GM10266 (cell line): ENCODE results near the gene PPP1R13L.
A peak's percentile ranks its signal among the peaks of the same experiment; 100 is the strongest.
"Not testable (repeated sequence)": the region's sequence is repeated elsewhere in the genome, so short reads cannot be mapped to it uniquely, and the experiment has no call there.

Source experiments
- DNase-seq: peaks from one replicate; pipeline ENCODE4 v3.0.0; 2012; ENCODE audit errors: extremely low spot score
- TF ChIP-seq, protein P1 (sequence below): IDR thresholded peaks from 2 replicates; pipeline ENCODE4 v1.5.1; 2012; ENCODE audit warnings: mild to moderate bottlenecking, low read depth; ENCODE audit not compliant: control insufficient read depth, insufficient read depth; ENCODE audit errors: missing control alignments

The PPP1R13L gene

DNA sequence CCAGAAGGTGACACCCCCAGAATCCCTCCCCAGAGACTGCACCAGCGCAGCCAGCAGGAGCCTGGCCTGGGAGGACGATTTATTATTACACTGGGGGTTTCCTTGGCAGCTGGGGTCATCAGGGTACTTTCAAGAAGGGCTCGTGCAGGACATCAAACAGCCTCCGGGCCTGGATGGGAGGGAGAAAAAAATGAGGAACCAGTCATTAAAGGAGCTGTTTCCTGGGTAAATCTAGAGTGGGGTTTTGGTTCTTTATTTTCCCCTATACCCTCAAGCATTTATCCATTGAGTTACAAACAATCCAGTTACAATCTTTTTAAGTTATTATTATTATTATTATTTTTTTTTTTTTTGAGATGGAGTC lies 4.7 kb upstream of the PPP1R13L start:
- TF ChIP-seq, protein P1, sequence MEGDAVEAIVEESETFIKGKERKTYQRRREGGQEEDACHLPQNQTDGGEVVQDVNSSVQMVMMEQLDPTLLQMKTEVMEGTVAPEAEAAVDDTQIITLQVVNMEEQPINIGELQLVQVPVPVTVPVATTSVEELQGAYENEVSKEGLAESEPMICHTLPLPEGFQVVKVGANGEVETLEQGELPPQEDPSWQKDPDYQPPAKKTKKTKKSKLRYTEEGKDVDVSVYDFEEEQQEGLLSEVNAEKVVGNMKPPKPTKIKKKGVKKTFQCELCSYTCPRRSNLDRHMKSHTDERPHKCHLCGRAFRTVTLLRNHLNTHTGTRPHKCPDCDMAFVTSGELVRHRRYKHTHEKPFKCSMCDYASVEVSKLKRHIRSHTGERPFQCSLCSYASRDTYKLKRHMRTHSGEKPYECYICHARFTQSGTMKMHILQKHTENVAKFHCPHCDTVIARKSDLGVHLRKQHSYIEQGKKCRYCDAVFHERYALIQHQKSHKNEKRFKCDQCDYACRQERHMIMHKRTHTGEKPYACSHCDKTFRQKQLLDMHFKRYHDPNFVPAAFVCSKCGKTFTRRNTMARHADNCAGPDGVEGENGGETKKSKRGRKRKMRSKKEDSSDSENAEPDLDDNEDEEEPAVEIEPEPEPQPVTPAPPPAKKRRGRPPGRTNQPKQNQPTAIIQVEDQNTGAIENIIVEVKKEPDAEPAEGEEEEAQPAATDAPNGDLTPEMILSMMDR = no peak
- DNase-seq = no peak

DNA sequence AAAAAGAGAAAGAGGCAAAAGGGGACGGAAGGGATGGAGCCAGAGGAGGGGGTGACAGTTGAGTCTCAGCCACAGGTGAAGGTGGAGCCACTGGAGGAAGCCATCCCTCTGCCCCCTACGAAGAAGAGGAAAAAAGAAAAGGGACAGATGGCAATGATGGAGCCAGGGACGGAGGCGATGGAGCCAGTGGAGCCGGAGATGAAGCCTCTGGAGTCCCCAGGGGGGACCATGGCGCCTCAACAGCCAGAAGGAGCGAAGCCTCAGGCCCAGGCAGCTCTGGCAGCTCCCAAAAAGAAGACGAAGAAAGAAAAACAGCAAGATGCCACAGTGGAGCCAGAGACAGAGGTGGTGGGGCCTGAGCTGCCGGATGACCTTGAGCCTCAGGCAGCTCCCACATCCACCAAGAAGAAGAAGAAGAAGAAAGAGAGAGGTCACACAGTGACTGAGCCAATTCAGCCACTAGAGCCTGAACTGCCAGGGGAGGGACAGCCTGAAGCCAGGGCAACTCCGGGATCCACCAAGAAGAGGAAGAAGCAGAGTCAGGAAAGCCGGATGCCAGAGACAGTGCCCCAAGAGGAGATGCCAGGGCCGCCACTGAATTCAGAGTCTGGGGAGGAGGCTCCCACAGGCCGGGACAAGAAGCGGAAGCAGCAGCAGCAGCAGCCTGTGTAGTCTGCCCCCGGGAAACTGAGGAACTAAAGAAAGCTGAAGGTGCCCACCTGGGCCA lies 4.1 kb upstream of the PPP1R13L start:
- TF ChIP-seq, protein P1 = no peak
- no peak for DNase-seq

DNA sequence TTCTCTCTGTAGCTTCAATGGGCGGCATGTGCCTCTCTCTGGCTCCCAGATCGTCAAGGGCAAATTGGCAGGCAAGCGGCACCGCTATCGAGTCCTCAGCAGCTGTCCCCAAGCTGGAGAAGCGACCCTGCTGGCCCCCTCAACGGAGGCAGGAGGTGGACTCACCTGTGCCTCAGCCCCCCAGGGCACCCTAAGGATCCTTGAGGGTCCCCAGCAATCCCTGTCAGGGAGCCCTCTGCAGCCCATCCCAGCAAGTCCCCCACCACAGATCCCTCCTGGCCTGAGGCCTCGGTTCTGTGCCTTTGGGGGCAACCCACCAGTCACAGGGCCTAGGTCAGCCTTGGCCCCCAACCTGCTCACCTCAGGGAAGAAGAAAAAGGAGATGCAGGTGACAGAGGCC lies 3.3 kb upstream of the PPP1R13L start:
- TF ChIP-seq, protein P1 = no peak
- no peak for DNase-seq

DNA sequence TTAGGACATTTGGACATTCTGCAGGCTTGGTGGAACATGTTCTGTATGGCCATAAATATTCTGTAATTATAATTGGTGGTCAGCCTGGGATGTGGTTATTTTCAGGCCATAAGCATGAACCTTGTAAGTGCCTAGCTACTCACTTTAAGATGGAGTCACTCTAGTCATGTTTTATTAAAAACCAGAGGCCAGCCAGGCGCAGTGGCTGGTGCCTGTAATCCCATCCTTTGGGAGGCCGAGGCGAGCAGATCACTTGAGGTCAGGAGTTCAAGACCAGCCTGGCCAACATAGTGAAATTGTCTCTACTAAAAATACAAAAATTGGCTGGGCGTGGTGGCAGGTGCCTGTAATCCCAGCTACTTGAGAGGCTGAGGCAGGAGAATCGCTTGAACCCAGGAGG lies 2.7 kb upstream of the PPP1R13L start:
- not testable (repeated sequence) for DNase-seq

DNA sequence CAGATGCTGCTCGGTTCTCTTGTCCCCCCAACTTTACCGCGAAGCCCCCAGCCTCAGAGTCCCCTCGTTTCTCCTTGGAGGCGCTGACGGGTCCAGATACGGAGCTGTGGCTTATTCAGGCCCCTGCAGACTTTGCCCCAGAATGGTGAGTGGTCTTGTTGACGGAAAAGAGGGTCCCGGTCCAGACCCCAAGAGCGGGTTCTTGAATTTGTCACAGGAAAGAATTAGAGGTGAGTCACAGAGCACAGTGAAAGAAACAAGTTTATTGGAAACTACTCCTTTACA lies 2.2 kb upstream of the PPP1R13L start:
- no peak for DNase-seq
- TF ChIP-seq, protein P1 = no peak

DNA sequence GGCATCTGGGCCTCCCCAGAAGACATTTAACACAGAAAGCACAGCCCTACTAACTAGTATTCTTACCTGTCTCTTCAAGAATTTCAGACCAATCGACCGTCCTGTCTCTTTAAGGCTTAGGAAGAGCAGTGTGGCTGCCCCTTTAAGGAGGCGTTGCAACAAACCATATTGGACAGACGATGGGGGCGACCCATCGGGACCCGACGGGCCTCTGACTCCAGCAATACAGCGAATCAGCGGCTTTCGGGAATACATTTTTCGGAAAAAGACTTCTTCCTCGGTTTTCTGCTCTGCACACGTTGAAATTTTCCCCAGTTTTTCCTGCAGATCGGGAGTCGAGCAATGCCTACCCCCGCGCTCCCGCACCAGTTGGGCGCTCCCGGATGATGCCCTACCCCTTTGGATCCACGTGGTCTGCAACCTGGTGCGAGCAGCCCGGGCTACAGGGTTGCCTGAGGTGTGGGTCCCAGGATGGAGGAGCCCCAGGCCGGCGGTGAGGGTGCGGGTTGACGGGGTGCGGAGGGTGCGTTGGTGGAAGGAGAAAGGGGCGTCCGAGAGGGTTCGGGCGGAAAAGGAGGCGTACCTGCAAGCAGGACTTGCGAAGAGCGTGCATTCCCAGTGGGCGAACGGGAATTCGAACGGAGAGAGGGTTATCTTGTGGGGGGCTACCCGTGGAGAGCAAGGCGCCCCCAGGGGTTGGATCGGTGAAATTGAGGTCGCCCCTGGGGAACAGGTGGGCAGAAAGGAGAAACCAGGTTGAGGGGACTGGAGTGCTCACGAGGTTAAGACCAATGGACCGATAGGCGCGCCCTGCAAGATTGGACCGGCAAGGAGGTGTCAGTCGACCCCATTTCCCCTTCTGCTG lies 1.6 kb upstream of the PPP1R13L start, which contains the start of gene POLR1G:
Gene POLR1G (plus strand): TSS at position 419 of the 865 bp plus-strand sequence. CDS start 53 bp downstream, at position 472.
- peak; percentile 87 for DNase-seq
- TF ChIP-seq, protein P1 = no peak

DNA sequence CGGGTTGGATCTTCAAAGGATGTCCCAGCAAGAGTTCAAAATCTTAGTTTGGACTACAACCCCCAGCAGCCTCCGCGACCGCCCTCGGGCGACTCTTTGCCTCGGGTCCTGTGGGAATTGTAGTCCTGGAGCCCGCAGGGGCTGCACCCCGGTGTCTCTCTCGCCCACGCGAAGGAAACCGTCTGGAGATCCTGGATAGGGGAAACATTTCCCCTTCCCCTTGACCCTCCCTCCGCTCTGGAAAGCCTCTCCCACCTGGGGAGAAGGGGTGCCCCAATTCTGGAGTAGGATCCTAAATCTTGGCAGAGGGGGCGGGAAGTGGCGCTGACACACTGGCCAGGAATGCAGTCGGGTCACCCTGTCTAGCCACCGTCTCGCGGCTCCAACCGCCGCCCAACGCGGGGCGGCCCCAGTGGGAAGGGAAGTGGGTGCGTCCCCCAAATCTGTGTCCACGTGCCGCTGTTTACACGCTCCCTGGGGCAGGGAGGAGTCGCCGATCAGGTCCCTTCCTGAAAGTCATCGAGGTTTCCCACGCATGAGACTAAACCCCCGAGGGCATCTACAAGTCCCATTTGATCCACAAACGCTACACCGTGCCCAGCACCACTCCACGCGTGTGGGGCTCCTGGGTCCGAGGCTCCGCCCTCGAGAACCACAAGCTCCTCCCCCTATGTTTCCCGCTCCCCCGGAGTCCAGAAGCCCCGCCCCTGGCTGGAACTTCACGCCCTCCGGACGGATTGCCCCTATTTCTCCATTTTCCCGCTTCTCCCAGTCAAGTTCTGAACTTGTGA lies 761 bp upstream of the PPP1R13L start:
- DNase-seq = peak; percentile 89
- TF ChIP-seq, protein P1 = no peak
